HEK293 (cell line): ENCODE measurements around the gene WNT7B.
A peak's percentile ranks its signal among the peaks of the same experiment; 100 is the strongest.

Experiments used
- CTCF ChIA-PET: fragments of 350-600 bp; formaldehyde crosslinking; extraction: SDS; loops from one replicate; lab custom pipeline; 2021; ENCODE audit warnings: antibody characterized with exemption; lab: Yijun Ruan, JAX
- POLR2A ChIA-PET: fragments of 300-600 bp; formaldehyde crosslinking; extraction: SDS; loops from one replicate; lab custom pipeline; 2020; ENCODE audit warnings: antibody characterized with exemption, inconsistent platforms; lab: Yijun Ruan, JAX
- H3K27ac ChIP-seq: fragments of 200-500 bp; sonication (Bioruptor generic); 2 replicates; pipeline ENCODE4 v1.5.1; 2014; ENCODE audit warnings: low read depth, low read length, control low read depth, inconsistent platforms; ENCODE audit errors: extremely low read depth
- H3K36me3 ChIP-seq, 2 experiments: fragments of 200-500 bp in 1 of 2; sonication (Bioruptor generic) in 1 of 2; 1 replicate in 1 of 2; 2 replicates in 1 of 2; pipeline ENCODE4 v1.5.1; 2014 to 2017; ENCODE audit warnings: inconsistent platforms in 2 of 2, low read length in 2 of 2; ENCODE audit not compliant: control insufficient read depth in 2 of 2, insufficient read depth in 1 of 2
- H3K4me1 ChIP-seq: fragments of 200-500 bp; sonication (Bioruptor generic); 2 replicates; pipeline ENCODE4 v1.5.1; 2014; ENCODE audit warnings: mild to moderate bottlenecking, low read length, inconsistent platforms; ENCODE audit not compliant: control insufficient read depth, insufficient read depth
- H3K4me3 ChIP-seq: 2 replicates; pipeline ENCODE4 v1.5.1; 2011; ENCODE audit warnings: low read depth, mild to moderate bottlenecking, control low read depth, low read length, moderate library complexity
- H3K9me3 ChIP-seq: fragments of 200-500 bp; sonication (Bioruptor generic); 2 replicates; pipeline ENCODE4 v1.5.1; 2014; ENCODE audit warnings: low read depth, low read length, inconsistent platforms; ENCODE audit not compliant: control insufficient read depth, insufficient read depth
- EGR2 ChIP-seq: fragments of 450-650 bp; formaldehyde crosslinking; IDR thresholded peaks from 2 replicates; pipeline ENCODE4 v1.5.1; 2016; ENCODE audit warnings: low read depth, missing biosample characterization, missing genetic modification characterization
- GLIS1 ChIP-seq: fragments of 450-650 bp; formaldehyde crosslinking; IDR thresholded peaks from 2 replicates; pipeline ENCODE4 v1.5.1; 2016; ENCODE audit warnings: missing biosample characterization, missing genetic modification characterization
- IKZF3 ChIP-seq: fragments of 450-650 bp; IDR thresholded peaks from 2 replicates; pipeline ENCODE4 v1.5.0; 2018; ENCODE audit warnings: missing biosample characterization, mild to moderate bottlenecking, missing genetic modification characterization, moderate library complexity
- MEIS1 ChIP-seq: sonication (generic); formaldehyde crosslinking; IDR thresholded peaks from 2 replicates; pipeline ENCODE4 v1.8.1; 2022; ENCODE audit warnings: missing genetic modification reagents, mild to moderate bottlenecking, borderline replicate concordance
- SP7 ChIP-seq: fragments of 450-650 bp; formaldehyde crosslinking; IDR thresholded peaks from 2 replicates; pipeline ENCODE4 v1.5.1; 2016; ENCODE audit warnings: missing biosample characterization, missing genetic modification characterization
- TRIM28 ChIP-seq: IDR thresholded peaks from 2 replicates; pipeline ENCODE4 v1.6.1; 2011; ENCODE audit warnings: low read length, control low read depth, borderline replicate concordance
- ZBTB48 ChIP-seq: fragments of 450-650 bp; formaldehyde crosslinking; IDR thresholded peaks from 2 replicates; pipeline ENCODE4 v1.5.1; 2016; ENCODE audit warnings: missing biosample characterization, missing genetic modification characterization
- ZFHX2 ChIP-seq: fragments of 450-650 bp; formaldehyde crosslinking; conservative IDR thresholded peaks from 2 replicates; pipeline ENCODE4 v1.5.1; 2016; ENCODE audit warnings: missing biosample characterization, missing genetic modification characterization
- ZIC2 ChIP-seq: fragments of 450-650 bp; formaldehyde crosslinking; IDR thresholded peaks from 2 replicates; pipeline ENCODE4 v1.5.1; 2016; ENCODE audit warnings: missing biosample characterization, missing genetic modification characterization
- ZNF223 ChIP-seq: fragments of 450-650 bp; formaldehyde crosslinking; IDR thresholded peaks from 2 replicates; pipeline ENCODE4 v1.5.1; 2016; ENCODE audit warnings: missing biosample characterization, missing genetic modification characterization
- ZNF423 ChIP-seq: fragments of 450-650 bp; formaldehyde crosslinking; IDR thresholded peaks from 2 replicates; pipeline ENCODE4 v1.5.1; 2016; ENCODE audit warnings: missing biosample characterization, missing genetic modification characterization
- ZNF585B ChIP-seq: fragments of 450-650 bp; formaldehyde crosslinking; IDR thresholded peaks from 2 replicates; pipeline ENCODE4 v1.5.1; 2016; ENCODE audit warnings: missing biosample characterization, missing genetic modification characterization
- ZNF623 ChIP-seq: fragments of 450-650 bp; formaldehyde crosslinking; IDR thresholded peaks from 2 replicates; pipeline ENCODE4 v1.5.1; 2016; ENCODE audit warnings: missing biosample characterization, missing genetic modification characterization
- ZNF624 ChIP-seq: fragments of 450-650 bp; formaldehyde crosslinking; IDR thresholded peaks from 2 replicates; pipeline ENCODE4 v1.5.1; 2017; ENCODE audit warnings: missing biosample characterization, missing genetic modification characterization
- TF ChIP-seq, protein P1 (sequence below): fragments of 450-650 bp; formaldehyde crosslinking; IDR thresholded peaks from 2 replicates; pipeline ENCODE4 v1.5.0; 2017; ENCODE audit warnings: missing biosample characterization, missing genetic modification characterization, borderline replicate concordance
- TF ChIP-seq, protein P2 (sequence below): fragments of 450-650 bp; formaldehyde crosslinking; IDR thresholded peaks from 2 replicates; pipeline ENCODE4 v1.5.1; 2016; ENCODE audit warnings: missing biosample characterization, missing genetic modification characterization
- TF ChIP-seq, protein P3 (sequence below): fragments of 450-650 bp; formaldehyde crosslinking; IDR thresholded peaks from 2 replicates; pipeline ENCODE4 v1.5.1; 2016; ENCODE audit warnings: missing biosample characterization, missing genetic modification characterization
- TF ChIP-seq, protein P4 (sequence below): fragments of 450-650 bp; formaldehyde crosslinking; IDR thresholded peaks from 2 replicates; pipeline ENCODE4 v1.5.1; 2016; ENCODE audit warnings: missing biosample characterization, missing genetic modification characterization
- TF ChIP-seq, protein P5 (sequence below): fragments of 450-650 bp; IDR thresholded peaks from 2 replicates; pipeline ENCODE4 v1.5.1; 2018; ENCODE audit warnings: missing biosample characterization, mild to moderate bottlenecking, missing genetic modification characterization
- TF ChIP-seq, protein P6 (sequence below): fragments of 450-650 bp; formaldehyde crosslinking; IDR thresholded peaks from 2 replicates; pipeline ENCODE4 v1.5.1; 2016; ENCODE audit warnings: missing biosample characterization, missing genetic modification characterization
- TF ChIP-seq, protein P7 (sequence below): fragments of 450-650 bp; formaldehyde crosslinking; IDR thresholded peaks from 2 replicates; pipeline ENCODE4 v1.5.1; 2016; ENCODE audit warnings: missing biosample characterization, missing genetic modification characterization, low read depth
- TF ChIP-seq, protein P8 (sequence below): sonication (generic); formaldehyde crosslinking; IDR thresholded peaks from 2 replicates; pipeline ENCODE4 v1.8.1; 2022; ENCODE audit warnings: mild to moderate bottlenecking, moderate library complexity, missing genetic modification reagents

Gene WNT7B

DNA sequence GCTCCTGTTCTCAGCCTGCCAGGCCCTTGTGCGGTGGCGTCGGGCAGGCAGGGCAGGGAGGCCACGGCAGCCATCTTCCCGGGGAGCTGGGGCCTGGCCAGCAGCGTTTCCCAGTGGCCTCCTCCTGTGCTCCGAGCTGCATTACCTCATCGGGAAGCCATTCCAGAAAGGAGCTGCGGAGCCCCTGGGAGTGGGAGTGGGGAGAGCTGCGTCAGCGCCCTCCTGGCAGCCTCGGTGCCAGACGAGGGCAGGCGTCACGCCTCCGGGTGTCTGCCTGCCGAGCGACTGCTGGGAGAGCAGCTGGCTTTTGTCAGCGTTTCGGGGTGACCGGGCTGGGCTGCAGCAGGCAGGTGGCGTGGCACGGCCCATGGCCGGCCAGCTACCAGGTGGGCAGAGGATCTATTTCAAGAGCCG, 30.9 kb upstream of the WNT7B start (continued):
- TF ChIP-seq, protein P1, sequence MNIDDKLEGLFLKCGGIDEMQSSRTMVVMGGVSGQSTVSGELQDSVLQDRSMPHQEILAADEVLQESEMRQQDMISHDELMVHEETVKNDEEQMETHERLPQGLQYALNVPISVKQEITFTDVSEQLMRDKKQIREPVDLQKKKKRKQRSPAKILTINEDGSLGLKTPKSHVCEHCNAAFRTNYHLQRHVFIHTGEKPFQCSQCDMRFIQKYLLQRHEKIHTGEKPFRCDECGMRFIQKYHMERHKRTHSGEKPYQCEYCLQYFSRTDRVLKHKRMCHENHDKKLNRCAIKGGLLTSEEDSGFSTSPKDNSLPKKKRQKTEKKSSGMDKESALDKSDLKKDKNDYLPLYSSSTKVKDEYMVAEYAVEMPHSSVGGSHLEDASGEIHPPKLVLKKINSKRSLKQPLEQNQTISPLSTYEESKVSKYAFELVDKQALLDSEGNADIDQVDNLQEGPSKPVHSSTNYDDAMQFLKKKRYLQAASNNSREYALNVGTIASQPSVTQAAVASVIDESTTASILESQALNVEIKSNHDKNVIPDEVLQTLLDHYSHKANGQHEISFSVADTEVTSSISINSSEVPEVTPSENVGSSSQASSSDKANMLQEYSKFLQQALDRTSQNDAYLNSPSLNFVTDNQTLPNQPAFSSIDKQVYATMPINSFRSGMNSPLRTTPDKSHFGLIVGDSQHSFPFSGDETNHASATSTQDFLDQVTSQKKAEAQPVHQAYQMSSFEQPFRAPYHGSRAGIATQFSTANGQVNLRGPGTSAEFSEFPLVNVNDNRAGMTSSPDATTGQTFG (tag by site-specific recombination) = no peak
- peak; percentile 73 for TF ChIP-seq ZNF423 (tag by site-specific recombination)
- no peak for TF ChIP-seq TRIM28
- peak; percentile 79 for TF ChIP-seq GLIS1 (tag by site-specific recombination)
- TF ChIP-seq, protein P2, sequence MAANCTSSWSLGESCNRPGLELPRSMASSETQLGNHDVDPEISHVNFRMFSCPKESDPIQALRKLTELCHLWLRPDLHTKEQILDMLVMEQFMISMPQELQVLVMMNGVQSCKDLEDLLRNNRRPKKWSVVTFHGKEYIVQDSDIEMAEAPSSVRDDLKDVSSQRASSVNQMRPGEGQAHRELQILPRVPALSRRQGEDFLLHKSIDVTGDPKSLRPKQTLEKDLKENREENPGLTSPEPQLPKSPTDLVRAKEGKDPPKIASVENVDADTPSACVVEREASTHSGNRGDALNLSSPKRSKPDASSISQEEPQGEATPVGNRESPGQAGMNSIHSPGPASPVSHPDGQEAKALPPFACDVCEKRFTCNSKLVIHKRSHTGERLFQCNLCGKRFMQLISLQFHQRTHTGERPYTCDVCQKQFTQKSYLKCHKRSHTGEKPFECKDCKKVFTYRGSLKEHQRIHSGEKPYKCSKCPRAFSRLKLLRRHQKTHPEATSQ (tag by site-specific recombination) = no peak
- TF ChIP-seq, protein P3, sequence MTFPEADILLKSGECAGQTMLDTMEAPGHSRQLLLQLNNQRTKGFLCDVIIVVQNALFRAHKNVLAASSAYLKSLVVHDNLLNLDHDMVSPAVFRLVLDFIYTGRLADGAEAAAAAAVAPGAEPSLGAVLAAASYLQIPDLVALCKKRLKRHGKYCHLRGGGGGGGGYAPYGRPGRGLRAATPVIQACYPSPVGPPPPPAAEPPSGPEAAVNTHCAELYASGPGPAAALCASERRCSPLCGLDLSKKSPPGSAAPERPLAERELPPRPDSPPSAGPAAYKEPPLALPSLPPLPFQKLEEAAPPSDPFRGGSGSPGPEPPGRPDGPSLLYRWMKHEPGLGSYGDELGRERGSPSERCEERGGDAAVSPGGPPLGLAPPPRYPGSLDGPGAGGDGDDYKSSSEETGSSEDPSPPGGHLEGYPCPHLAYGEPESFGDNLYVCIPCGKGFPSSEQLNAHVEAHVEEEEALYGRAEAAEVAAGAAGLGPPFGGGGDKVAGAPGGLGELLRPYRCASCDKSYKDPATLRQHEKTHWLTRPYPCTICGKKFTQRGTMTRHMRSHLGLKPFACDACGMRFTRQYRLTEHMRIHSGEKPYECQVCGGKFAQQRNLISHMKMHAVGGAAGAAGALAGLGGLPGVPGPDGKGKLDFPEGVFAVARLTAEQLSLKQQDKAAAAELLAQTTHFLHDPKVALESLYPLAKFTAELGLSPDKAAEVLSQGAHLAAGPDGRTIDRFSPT (tag by site-specific recombination) = peak; percentile 82
- peak; percentile 73 for TF ChIP-seq ZFHX2 (tag by site-specific recombination)
- TF ChIP-seq ZNF624 (tag by site-specific recombination) = no peak
- no peak for TF ChIP-seq MEIS1 (CRISPR knock-in tag)
- TF ChIP-seq ZBTB48 (tag by site-specific recombination) = no peak
- TF ChIP-seq ZNF623 (tag by site-specific recombination) = no peak
- peak; percentile 67 for TF ChIP-seq EGR2
- TF ChIP-seq IKZF3 (tag by site-specific recombination) = peak; percentile 47; the same call in 1 of the 2 replicates

DNA sequence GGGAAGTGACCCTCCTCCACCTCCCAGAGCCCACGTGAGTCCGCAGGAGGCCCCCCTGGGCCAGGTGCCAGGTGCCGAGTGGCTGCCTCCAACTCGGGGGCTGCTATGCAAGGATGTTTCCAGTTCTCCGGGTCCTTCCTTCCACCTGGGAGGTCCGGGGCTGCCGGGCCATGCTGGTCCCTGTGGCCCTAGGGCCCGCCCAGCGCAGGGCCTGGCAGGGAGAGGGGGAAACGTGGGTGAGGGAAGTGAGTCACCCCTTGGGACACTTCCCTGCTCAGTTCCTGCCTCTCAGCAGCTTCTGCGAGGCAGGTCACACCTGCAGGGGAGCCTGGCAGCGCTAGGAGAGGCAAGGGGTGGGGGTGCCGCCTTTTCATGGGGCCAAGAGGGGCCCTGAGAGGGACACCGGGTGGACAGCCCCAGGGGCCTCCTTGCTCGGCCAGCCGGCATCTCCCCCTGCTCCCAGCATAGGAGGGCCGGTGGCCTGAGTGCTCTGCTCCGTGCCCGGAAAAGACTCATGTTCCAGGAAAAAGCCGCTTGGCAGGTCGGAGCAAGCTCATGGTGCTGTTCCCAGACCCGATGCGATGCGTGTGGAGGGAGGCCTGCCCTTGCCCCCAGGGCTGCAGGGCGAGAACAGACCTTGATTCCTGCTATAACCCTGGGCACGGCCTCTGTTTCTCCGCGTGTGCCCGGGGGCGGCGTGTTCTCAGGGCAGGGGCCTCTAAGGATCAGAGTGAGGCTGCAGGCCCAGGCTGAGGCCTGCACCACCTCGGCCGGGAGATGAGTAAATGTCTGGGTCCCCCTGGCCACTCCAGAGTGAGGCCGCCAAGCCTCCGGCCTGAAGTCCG, 30.3 kb upstream of the WNT7B start:
- H3K27ac ChIP-seq = peak overlapping the region; percentile 10
- H3K9me3 ChIP-seq = no peaks in the 10 kb centered on the region
- no peaks in the 10 kb centered on the region for H3K36me3 ChIP-seq
- H3K4me3 ChIP-seq = peak overlapping the region; percentile 2; the same call in 1 of the 2 replicates
- POLR2A ChIA-PET = interaction anchor here (0.7 to 3.3 kb wide), 17 partner anchors 8 to 260 kb away, joined by 3 to 37 read pairs (median 5); partner anchors contain the start of gene TTC38
- H3K4me1 ChIP-seq = no peaks in the 10 kb centered on the region; the same call in 1 of the 2 replicates
- CTCF ChIA-PET = interaction anchor here (0.6 to 5.8 kb wide), 60 partner anchors 9 to 535 kb away, joined by 3 to 173 read pairs (median 5); partner anchors contain the start of gene GTSE1
- TF ChIP-seq ZNF223 (peak; percentile 98), ZNF585B (tag by site-specific recombination) (no peak), ZIC2 (tag by site-specific recombination) (peak; percentile 57), SP7 (tag by site-specific recombination) (0 out of 2 replicates have a peak, but pooled peaks have one; percentile 11)
- TF ChIP-seq, protein P4, sequence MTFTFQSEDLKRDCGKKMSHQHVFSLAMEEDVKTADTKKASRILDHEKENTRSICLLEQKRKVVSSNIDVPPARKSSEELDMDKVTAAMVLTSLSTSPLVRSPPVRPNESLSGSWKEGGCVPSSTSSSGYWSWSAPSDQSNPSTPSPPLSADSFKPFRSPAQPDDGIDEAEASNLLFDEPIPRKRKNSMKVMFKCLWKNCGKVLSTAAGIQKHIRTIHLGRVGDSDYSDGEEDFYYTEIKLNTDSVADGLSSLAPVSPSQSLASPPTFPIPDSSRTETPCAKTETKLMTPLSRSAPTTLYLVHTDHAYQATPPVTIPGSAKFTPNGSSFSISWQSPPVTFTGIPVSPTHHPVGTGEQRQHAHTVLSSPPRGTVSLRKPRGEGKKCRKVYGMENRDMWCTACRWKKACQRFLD = no peak
- TF ChIP-seq, protein P5, sequence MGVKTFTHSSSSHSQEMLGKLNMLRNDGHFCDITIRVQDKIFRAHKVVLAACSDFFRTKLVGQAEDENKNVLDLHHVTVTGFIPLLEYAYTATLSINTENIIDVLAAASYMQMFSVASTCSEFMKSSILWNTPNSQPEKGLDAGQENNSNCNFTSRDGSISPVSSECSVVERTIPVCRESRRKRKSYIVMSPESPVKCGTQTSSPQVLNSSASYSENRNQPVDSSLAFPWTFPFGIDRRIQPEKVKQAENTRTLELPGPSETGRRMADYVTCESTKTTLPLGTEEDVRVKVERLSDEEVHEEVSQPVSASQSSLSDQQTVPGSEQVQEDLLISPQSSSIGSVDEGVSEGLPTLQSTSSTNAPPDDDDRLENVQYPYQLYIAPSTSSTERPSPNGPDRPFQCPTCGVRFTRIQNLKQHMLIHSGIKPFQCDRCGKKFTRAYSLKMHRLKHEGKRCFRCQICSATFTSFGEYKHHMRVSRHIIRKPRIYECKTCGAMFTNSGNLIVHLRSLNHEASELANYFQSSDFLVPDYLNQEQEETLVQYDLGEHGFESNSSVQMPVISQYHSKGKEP (tag by site-specific recombination) = no peak
- TF ChIP-seq, protein P6, sequence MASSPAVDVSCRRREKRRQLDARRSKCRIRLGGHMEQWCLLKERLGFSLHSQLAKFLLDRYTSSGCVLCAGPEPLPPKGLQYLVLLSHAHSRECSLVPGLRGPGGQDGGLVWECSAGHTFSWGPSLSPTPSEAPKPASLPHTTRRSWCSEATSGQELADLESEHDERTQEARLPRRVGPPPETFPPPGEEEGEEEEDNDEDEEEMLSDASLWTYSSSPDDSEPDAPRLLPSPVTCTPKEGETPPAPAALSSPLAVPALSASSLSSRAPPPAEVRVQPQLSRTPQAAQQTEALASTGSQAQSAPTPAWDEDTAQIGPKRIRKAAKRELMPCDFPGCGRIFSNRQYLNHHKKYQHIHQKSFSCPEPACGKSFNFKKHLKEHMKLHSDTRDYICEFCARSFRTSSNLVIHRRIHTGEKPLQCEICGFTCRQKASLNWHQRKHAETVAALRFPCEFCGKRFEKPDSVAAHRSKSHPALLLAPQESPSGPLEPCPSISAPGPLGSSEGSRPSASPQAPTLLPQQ = no peak
- TF ChIP-seq, protein P7, sequence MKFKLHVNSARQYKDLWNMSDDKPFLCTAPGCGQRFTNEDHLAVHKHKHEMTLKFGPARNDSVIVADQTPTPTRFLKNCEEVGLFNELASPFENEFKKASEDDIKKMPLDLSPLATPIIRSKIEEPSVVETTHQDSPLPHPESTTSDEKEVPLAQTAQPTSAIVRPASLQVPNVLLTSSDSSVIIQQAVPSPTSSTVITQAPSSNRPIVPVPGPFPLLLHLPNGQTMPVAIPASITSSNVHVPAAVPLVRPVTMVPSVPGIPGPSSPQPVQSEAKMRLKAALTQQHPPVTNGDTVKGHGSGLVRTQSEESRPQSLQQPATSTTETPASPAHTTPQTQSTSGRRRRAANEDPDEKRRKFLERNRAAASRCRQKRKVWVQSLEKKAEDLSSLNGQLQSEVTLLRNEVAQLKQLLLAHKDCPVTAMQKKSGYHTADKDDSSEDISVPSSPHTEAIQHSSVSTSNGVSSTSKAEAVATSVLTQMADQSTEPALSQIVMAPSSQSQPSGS = no peak
- TF ChIP-seq, protein P8, sequence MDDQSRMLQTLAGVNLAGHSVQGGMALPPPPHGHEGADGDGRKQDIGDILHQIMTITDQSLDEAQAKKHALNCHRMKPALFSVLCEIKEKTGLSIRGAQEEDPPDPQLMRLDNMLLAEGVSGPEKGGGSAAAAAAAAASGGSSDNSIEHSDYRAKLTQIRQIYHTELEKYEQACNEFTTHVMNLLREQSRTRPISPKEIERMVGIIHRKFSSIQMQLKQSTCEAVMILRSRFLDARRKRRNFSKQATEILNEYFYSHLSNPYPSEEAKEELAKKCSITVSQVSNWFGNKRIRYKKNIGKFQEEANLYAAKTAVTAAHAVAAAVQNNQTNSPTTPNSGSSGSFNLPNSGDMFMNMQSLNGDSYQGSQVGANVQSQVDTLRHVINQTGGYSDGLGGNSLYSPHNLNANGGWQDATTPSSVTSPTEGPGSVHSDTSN (CRISPR knock-in tag) = 0 out of 2 replicates have a peak, but pooled peaks have one; percentile 73
